ENCODE results near the gene FOXK2.

Gene FOXK2

GRCh38 chr17:82645516-82645915 lies 126.0 kb downstream of the FOXK2 start:
- TF ChIP-seq, protein P1, sequence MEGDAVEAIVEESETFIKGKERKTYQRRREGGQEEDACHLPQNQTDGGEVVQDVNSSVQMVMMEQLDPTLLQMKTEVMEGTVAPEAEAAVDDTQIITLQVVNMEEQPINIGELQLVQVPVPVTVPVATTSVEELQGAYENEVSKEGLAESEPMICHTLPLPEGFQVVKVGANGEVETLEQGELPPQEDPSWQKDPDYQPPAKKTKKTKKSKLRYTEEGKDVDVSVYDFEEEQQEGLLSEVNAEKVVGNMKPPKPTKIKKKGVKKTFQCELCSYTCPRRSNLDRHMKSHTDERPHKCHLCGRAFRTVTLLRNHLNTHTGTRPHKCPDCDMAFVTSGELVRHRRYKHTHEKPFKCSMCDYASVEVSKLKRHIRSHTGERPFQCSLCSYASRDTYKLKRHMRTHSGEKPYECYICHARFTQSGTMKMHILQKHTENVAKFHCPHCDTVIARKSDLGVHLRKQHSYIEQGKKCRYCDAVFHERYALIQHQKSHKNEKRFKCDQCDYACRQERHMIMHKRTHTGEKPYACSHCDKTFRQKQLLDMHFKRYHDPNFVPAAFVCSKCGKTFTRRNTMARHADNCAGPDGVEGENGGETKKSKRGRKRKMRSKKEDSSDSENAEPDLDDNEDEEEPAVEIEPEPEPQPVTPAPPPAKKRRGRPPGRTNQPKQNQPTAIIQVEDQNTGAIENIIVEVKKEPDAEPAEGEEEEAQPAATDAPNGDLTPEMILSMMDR (IDR thresholded peaks at IDR 0.05), result no peak
- DNase-seq (ENCODE audit: low spot score), result no peak
- Histone ChIP-seq H3K4me3 (no peak overlapping the region), H3K27ac (no peak overlapping the region)

DNA sequence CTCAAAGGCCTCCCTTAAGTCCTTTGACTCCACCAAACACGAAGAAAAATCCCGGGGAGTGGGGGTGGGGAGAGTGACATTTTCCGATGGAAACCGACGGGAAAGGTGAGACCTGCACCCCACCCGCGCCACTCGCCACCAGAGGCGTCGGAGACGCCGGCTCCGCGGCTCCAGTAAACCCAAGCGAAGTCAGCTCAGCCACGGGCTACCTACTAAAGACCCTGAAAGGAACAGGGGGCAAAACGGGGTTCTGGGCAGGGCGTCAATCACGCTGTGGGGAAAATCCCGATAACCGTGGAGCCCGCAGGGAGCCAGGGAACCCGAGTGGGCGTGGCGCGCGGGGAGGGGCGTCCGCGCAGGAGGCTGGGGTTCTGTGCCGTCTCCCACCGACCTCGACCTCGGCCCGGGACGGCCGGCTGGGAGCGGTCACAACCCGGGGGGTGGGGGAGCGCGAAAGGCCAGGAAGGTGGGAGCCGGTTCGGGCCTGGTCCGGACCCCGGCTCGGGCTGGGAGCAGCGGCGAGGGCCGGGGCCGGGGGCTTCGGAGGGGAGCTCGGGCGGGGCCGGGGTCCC lies 128.1 kb downstream of the FOXK2 start:
- Histone ChIP-seq H3K27ac (peak overlapping the region; percentile 95 to 99), H3K4me3 (peak overlapping the region; percentile 99)
- no peak for DNase-seq (ENCODE audit: low spot score)
- TF ChIP-seq, protein P1 (IDR thresholded peaks at IDR 0.05), result no peak

DNA sequence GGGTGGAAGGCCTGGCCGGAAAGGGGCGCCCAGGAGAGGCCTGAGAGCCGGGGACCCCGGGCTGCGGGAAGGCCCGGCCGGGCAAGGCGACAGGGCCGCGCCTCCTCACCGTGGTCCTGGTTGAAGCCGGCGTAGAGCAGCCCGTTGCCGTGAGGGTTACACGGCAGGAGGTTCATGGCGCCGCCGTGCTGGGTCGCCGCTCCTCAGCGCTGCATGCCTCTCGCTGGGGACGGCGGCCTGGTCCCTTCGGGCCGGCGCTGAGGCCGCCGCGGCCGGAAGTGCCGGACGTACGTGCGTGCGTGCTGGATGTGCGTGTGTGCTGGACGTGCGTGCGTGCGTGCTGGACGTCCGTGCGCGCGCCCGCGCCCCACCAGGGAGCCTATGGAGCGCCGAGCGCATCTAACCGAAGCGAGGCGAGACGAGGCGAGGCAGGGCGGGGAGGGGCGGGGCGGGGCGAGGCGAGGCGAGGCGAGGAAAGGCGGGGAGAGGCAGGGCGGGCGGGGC lies 128.7 kb downstream of the FOXK2 start, which contains the start of gene WDR45B:
WDR45B (minus strand) TSS at position 280 of the 504 bp plus-strand sequence; CDS start at position 176, 104 bp downstream.
- Histone ChIP-seq H3K4me3 (peak within 1 kb of the TSS; percentile 99), H3K27ac (peak within 1 kb of the TSS; percentile 95 to 99)
- TF ChIP-seq, protein P1 (IDR thresholded peaks at IDR 0.05), result no peak
- peak; percentile 97 for DNase-seq (ENCODE audit: low spot score)

DNA sequence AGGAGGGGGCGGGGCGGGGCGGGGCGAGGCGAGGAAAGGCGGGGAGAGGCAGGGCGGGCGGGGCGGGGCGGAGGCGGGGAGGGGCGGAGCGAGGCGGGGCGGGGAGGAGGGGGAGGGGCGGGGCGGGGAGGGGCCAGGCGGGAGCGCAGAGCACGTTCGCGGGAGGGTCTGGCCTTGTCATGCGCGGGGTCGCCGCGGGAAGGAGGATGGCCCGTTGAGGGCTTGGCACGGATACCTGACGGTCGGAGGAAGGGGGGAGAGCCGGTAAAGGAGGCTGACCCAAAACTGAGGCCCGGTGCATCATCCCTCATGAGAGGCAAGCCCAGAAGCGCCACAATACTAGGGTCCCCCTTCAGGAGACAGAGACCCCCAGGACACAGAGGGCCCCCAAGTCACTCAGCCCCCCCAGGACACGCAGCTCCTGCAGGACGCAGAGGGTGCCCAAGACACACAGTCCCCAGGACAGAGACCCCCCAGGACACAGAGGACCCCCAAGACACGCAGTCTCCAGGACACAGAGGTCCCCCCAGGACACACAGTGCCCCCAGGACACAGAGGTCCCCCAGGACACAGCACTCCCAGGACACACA lies 129.3 kb downstream of the FOXK2 start:
- peak overlapping the region; percentile 81 to 99 for H3K27ac ChIP-seq
- DNase-seq (ENCODE audit: low spot score), result peak; percentile 83
- TF ChIP-seq, protein P1 (IDR thresholded peaks at IDR 0.05), result no peak

DNA sequence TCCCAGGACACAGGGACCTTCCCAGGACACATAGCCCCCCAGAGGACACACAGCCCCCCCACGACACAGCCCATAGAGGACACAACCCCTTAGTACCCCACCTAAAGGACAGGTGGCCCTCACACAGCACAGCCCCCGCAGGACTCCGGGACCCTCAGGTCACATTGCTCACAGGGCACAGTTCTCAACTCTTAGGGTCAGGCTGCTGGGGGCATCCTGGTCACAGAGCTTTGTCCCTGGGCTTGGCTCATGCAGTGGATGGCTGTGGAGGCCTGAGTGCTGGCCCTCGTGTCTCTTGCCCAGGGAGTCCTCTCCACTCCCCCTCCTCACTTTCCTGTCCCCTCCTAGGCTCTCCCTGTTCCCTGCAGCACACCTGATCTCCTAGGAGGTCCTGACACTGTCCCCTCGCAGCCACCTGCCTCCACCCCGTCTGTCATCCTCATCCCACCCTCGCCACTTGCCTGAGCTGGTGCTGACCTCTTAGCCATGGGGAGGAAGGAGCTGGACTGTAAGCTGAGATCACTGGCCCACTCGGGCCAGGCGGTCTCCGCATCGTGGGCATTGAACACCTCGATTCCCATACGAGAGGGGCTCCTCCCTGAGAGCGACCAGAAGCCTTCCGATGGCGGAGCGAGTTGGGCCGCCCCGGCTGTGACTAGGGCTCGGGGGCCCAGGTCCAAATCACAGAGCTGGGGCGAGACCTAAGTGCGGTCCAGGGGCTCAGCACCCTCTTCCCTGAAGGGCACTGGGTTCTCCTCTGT lies 130.1 kb downstream of the FOXK2 start:
- Histone ChIP-seq H3K4me3 (no peak overlapping the region), H3K27ac (peak overlapping the region in 1 of 2 donors; percentile 99)
- TF ChIP-seq, protein P1 (IDR thresholded peaks at IDR 0.05), result no peak
- DNase-seq (ENCODE audit: low spot score), result no peak

More for the DNA sequence above, 129.3 kb downstream of the FOXK2 start:
- peak overlapping the region; percentile 68 for H3K4me3 ChIP-seq

DNA sequence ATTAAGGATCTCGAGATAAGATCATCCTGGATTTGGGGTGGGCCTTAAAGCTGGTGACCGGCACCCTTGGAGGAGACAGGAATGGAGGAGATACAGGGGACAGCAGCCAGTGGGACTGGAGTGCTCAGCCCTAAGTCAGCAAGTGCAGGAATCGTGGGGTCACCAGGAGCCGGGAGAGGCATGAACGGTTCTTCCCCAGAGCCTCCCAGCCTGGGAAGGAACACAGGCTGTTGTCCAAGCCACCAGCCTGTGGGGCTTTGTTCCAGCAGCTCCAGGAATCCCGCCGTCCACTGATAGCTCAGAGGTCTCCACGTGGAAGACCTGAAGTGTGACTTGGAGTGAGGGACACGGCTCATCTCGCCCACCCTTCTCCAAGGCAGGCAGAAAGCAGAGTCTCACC lies 131.2 kb downstream of the FOXK2 start:
- DNase-seq (ENCODE audit: low spot score), result no peak
- Histone ChIP-seq H3K27ac (no peak overlapping the region), H3K4me3 (no peak overlapping the region)
- TF ChIP-seq, protein P1 (IDR thresholded peaks at IDR 0.05), result no peak
